NB4 (cell line): ENCODE measurements around the gene MAP3K14.

ENCODE experiments used
- MYC ChIP-seq: IDR thresholded peaks from 2 replicates; pipeline ENCODE4 v1.6.1; 2011; ENCODE audit warnings: low read depth, low read length
- POLR2A ChIP-seq: IDR thresholded peaks from 2 replicates; pipeline ENCODE4 v1.6.1; 2011; ENCODE audit warnings: mild to moderate bottlenecking; ENCODE audit not compliant: insufficient read length; ENCODE audit errors: extremely low read depth
- TF ChIP-seq, protein P1 (sequence below): IDR thresholded peaks from 2 replicates; pipeline ENCODE4 v1.6.1; 2011; ENCODE audit warnings: low read depth, low read length
- TF ChIP-seq, protein P2 (sequence below): IDR thresholded peaks from one replicate; pipeline ENCODE4 v1.5.1; 2012; ENCODE audit warnings: low read depth, low read length

DNA sequence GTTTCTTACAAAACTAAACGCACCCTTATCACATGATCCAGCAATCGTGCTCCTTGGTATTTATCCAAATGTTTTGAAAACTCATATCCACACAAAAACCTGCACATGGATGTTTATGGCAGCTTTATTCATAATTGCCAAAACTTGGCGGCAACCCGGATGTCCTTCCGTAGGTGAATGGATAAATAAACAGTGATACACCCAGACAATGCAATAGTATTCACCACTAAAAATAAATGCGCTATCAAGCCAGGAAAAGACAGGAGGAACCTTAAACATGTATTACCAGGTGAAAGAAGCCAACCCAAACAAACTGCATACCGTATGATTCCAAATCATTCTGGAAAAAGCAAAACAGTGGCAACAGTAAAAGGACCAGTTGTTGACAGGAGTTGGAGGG lies 64.9 kb downstream of the MAP3K14 start:
- no peak for TF ChIP-seq MYC
- TF ChIP-seq, protein P1, sequence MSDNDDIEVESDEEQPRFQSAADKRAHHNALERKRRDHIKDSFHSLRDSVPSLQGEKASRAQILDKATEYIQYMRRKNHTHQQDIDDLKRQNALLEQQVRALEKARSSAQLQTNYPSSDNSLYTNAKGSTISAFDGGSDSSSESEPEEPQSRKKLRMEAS: no peak
- TF ChIP-seq, protein P2, sequence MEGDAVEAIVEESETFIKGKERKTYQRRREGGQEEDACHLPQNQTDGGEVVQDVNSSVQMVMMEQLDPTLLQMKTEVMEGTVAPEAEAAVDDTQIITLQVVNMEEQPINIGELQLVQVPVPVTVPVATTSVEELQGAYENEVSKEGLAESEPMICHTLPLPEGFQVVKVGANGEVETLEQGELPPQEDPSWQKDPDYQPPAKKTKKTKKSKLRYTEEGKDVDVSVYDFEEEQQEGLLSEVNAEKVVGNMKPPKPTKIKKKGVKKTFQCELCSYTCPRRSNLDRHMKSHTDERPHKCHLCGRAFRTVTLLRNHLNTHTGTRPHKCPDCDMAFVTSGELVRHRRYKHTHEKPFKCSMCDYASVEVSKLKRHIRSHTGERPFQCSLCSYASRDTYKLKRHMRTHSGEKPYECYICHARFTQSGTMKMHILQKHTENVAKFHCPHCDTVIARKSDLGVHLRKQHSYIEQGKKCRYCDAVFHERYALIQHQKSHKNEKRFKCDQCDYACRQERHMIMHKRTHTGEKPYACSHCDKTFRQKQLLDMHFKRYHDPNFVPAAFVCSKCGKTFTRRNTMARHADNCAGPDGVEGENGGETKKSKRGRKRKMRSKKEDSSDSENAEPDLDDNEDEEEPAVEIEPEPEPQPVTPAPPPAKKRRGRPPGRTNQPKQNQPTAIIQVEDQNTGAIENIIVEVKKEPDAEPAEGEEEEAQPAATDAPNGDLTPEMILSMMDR: no peak
- TF ChIP-seq POLR2A: no peak
